ENCODE data around the gene TNRC6B.
"Not testable (repeated sequence)": the region's sequence is repeated elsewhere in the genome, so short reads cannot be mapped to it uniquely, and the experiment has no call there.

The TNRC6B gene

DNA sequence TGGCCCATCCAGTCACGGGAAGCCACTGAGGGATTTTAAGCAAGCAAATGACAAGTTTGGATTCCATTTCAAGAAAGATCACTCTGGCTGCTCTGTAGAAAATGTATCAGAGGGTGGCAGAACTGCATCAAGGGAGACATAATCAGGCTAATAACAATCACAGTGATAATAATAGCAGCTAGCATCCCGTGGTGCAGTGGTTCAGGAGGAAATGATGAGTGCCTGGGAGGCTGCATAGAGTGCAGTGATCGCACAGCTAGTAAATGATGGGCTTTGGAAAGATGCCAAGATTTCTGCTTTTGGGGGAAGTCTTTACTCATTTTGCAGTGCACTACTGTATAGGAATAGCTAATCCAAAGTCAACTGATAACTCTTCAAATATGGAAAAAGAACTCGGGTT is 35.8 kb downstream of the TNRC6B start:
- DNase-seq, result no peak

DNA sequence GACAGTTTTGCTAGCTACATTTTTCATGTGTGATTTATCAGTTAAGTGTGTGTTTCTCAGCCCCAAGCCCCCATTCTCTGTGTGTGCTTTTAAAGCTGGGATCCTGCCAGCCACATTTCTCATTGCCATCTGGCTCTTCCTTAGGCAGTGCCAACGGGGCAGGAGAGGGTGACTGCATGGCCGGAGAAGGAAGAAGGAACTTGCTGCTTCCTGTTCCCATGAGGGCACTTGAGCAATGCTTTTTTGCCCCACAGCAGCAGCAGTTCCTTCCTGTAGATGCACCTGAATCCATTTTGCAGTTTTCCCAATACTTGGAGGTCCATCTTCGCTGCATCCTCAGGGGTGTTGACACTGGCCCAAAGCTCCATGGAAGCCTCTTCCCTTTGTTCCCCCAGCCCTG is 37.5 kb downstream of the TNRC6B start:
- DNase-seq, result peak in 1 of 2 experiments; percentile 21

DNA sequence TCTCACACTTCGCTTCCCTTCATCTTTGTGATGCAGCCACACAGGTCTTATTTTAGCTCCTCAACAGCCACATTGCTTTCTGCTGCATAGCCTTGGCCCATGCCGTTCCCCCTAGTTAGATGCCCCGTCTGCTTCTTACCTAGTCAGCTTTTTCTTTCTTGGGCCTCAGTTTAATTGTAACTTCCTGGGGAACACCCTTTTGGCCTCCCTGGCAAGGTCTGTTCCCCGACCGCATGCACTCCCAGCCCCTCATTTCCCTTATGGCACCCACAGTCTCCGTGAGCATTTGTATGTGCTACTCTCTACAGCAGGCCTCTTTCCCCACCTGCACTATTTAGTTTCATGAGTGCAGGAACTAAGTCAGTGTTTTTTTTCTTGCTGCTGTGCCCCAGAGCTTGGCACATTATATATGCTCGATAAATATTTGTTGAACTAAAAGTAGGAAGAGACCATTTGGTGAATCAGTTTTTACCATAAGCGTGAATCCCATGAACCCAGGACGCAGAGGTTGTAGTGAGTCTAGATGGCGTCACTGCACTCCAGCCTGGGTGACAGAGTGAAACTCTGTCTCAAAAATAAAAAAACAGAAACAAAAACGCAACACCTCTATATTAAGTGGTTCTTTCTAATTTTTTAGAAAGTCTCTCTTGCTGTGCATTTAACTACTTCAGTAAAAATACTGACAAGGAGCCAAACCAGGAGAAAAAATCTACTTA is 38.5 kb downstream of the TNRC6B start:
- no peak for DNase-seq

DNA sequence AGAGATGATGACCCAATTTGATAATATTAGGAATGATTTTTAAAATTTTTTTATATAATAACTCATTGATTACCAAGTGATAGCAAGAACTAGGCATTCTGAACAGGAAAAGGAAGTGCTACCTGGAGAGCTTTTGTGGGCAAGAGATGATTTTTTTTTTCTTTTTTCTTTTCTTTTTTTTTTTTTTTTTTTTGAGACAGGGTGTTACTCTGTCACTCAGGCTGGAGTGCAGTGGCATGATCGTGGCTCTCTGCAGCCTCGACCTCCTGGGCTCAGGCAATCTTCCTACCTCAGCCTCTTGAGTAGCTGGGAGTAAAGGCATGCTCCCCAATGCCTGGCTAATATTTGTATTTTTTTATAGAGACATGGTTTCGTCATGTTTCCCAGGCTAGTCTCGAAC is 40.4 kb downstream of the TNRC6B start:
- DNase-seq, result no peak

DNA sequence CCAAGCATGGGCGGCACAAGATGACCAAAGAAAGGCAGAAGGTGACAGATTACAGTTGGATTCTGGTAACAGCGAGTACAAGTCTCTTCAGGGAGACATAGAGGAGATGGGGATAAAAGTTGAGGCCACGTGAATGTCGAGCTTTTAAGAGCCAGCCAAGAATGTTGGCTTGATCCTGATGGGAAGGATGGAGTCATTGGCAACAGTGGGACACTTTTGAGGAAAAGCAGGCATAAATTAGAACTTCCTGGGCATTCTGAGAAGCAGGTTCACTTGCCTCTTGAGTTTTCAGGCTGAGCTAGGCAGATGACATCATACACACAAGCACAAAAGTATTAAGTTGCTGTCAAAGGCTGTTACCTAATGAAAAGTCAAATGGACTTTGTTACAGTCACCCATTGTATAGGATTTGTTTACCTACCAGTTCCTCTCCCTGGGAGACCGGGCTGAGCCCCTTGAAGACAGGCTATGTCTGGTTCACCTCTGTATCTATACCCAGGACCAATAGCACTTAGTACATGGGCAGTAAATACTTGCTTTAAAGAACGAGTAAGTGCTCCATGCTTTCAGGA is 41.1 kb downstream of the TNRC6B start:
- no peak for DNase-seq

DNA sequence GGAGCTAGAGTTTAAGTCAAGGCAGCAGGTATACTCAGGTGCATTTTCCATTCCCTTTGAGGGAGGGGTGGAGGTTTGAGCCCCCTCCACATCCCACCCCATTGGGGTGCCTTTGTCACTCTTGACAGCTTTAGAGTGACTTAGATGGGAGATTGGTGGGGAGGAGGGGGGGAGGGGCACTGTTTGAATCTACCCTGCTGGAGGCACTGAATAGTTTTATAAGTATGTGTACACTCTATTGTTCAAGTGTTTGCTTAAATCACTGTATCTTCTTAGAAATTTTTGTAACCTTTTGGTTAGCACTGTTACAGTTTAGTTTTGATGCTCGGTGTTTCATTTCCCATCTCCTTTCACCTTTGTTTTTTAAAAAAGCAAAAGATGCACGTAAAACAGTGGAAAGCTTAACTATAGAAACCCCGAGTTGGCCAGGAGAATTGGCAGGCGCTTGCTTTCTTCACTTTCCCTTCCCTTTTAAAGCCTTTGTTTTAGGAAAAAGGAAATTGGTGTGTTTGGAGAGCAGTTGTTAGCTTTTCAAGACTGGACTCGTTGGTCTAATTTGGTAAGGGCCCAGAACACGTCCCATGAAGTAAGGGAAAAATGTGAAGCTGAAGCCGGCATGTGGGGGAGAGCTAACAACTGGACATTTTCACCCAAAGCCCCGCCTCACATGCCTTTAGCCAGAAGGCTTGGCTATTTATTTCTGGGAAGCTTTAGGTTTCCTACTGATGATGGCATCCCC is 42.8 kb downstream of the TNRC6B start:
- no peak for DNase-seq

DNA sequence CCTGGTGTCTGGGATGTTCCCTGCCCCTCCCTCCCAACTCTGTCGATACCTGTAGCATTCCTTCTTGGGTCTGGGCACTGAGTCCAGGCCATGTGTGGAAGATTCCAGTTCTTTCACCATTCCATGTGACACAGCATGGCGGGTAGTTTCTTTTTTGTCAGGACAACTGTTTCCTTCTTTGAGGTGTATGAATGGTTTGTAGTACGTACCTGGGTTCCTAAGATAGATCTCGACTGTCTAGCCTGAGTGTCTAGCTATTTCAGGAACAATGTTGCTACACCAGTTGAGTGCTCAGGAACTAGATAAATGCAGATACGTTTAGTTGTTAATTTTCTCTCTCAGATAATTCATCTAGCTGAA is 43.3 kb downstream of the TNRC6B start:
- no peak for DNase-seq

DNA sequence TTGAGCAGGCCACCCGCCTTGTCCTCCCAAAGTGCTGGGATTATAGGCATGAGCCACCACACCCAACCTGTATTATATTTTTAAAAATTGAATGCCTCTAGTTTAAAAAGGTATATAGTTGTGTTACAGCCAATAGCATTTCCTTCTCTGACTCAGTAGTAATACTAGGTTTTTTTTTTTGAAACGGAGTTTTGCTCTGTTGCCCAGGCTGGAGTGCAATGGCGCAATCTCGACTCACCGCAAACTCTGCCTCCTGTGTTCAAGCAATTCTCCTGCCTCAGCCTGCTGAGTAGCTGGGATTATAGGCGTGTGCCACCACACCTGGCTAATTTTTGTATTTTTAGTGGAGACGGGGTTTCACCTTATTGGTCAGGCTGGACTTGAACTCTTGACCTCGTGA is 45.3 kb downstream of the TNRC6B start:
- DNase-seq, result not testable (repeated sequence)

DNA sequence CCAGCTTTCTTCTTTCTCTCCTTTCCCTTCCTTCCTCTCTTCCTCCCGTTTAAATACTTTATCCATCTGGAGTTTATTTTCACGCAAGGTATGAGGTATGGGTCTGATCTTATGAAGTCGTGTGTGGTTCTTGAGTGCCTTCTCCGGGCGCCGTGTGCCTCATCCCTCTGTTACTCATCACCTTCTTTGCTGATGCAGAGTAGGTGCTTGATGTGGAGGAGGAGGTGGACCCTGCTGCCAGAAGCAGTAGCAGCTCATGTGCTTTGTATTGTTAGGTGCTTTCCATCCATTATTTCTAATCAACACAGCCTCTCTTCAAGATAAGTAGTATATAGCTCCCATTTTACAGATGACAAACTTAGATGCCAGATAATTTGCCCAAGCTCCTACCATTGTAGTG is 47.0 kb downstream of the TNRC6B start:
- DNase-seq, result no peak

DNA sequence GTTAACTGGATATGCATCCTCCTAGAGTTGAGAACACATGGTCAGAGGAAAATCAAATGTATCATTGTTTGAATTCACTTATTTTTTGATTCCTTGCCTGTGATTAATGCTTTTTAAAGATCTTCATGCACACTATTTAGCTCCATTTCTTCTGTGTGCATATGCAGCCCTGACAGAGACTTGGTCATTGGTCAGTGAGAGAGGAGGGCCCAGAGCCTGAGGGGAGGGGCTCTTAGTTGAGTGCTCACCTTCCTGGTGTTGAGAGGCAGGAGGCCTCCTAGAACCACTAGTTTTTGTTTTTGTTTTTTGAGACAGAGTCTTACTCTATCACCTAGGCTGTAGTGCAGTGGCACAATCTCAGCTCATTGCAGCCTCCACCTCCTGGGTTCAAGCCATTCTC is 48.9 kb downstream of the TNRC6B start:
- DNase-seq, result no peak

DNA sequence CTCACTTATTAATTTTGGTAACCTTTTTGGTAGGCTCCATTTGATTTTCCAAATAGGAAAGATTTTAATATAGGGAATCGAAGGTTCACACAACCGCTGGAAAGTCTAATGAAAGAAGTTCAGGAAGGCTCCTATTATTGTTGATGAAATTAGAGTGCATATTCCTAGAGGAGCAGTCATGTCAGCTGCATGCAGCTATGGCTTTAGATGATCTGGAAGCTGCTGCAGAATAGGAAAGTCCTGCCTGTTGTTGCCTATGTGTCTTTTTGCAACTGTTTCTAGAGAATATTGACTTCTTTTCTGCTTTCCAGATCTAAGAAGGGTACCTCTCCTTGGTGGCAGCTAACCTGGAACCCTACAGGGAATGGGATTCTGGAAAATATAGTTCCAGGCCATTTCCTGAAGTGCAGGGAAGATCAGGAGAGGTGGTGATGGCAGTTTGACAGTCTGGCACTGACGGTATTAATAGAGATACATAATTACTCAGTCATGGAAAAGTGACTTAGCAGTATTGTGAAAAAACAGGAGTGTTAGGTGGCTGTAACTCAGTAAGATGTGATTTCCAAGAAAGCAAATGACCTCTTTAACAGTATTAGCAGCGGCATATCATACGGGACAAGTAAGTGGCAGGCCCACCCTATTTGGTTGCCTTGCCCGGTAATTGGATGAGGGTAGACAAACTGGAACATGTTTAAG is 54.0 kb downstream of the TNRC6B start:
- DNase-seq, result no peak

DNA sequence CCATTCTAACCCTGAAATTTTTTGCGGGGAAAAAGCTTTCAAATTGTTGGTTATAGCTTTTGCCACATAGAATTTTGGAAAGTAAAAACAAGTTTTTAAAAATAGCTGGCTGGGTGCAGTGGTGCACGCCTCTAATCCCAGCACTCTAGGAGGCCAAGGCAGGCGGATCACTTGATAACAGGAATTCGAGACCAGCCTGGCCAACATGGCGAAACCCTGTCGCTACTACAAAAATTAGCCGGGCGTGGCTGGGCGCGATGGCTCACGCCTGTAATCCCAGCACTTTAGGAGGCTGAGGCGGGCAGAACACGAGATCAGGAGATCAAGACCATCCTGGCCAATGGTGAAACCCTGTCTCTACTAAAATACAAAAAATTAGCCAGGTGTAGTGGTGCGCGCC is 54.9 kb downstream of the TNRC6B start:
- no peak for DNase-seq

DNA sequence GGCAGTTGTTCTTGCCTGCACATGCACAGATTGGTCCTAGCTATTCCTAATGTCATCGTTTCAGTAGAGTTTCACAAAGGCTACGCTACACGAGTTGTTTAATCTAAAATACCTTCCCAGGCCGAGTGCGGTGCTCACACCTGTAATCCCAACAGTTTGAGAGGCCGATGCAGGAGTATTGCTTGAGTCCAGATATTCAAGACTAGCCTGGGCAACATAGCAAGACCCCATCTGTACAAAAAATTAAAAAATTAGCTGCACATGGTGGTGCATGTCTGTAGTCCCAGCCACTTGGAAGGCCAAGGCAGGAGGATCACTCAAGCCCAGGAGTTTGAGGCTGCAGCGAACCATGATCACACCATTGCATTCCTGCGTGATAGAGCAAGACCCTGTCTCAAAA is 56.2 kb downstream of the TNRC6B start:
- no peak for DNase-seq

DNA sequence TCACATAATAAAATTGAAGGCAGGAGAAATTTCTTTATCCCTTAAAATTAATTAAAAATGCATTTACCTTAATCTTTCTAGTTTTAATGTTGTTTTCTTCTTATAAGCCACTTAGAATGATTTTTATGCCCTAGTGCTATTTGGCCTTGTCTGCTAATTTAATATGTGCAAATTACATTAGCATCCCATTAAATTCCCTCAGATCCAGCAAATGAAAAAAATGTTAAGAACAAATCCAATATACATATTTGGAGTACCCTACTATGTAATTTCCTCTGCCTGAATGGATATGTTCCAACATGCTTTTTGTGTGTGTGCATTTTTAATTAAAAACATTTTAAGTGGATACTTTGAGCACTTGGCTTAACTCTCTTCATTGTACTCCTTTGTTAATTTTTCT is 56.9 kb downstream of the TNRC6B start:
- no peak for DNase-seq

DNA sequence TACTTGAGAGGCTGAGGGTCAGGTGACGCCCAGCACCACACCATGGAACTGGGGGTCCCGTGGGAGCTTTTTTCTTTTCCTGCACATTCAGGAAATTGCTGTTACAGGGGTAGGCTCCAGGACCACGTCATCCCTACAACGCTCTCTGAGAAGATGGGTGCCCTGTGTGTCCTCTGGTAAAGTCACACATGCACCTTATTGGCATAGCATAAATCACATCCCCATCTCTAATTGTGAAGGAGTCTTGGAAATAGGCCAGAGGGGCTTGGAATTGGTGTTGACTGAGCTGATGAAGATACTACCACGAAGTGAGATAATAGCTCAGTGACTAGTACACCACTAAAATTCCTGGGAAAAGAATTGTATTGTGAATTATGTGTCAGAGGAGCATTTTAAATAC is 57.6 kb downstream of the TNRC6B start:
- no peak for DNase-seq

DNA sequence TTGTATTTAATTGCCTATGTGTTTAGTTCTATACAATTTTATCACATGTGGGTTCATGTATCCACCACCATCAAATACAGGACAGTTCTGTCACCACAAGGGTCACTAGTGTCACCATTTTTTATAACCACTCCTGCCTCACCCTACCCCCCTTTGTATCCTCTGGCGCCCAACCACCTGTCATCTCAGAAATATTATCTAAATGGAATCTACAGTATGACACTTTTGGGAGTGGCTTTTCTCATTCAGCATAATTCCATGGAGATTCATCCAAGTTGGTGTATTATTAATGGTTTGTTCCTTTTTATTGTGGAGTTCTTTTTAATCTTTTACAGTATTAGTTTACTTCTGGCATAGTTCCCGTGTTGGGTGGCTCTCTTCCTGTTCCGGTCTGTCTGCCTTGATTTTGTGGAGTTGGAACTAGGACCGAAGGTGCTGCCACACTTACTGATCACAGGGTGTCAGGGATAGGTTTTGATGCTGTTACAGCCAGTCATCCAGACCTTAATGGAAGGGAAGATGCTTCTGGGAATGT is 58.5 kb downstream of the TNRC6B start:
- DNase-seq, result no peak

DNA sequence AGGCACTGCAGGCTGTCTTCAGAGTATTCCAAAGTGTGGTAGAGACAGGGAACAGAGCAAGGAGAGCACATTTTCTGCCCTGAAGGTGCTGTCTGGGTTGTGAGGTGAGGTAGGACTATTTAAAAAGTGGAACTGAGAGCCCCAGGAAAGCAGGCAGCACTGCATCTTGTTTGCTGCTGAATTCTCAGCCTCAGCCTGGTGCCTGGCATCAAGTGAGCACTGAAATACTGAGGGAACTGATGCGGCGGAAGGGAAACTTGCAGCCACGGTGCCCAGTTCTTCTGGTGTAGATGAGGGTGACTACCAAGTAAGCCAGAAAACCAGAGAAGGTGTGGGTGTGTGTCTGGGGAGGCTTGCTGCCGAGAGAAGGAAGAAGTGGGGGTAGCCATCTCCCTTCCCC is 59.5 kb downstream of the TNRC6B start:
- no peak for DNase-seq

DNA sequence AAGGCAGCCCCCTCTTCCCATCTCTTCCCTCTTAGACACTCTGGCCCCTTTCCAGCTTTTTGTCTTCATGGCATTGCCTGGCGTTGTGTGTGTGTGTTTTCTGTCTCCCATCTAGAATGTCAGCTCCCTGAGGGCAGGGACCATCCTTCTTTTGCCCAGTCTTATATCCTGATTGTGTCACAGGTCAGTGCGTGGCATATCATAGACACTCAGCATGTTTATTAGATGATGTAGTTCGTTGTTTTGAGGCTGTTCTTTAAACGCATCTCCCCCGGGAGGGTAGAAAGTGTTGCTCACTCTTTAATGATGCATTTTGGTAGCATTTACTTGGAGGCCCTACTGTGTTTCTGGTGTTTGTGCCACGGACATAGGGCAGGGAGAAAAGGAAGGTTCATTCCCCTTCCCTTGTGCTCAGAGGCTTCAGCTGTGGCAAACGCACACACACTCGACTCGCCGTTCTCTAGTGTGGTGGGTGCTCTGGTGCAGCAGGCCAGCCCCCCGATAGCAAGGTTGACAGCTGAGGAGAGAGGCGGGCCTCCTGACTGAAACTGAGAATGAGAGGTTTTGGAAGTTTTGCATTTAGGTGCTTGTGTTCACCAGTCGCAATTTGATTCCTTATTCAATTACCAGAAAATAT is 60.2 kb downstream of the TNRC6B start:
- DNase-seq, result no peak

DNA sequence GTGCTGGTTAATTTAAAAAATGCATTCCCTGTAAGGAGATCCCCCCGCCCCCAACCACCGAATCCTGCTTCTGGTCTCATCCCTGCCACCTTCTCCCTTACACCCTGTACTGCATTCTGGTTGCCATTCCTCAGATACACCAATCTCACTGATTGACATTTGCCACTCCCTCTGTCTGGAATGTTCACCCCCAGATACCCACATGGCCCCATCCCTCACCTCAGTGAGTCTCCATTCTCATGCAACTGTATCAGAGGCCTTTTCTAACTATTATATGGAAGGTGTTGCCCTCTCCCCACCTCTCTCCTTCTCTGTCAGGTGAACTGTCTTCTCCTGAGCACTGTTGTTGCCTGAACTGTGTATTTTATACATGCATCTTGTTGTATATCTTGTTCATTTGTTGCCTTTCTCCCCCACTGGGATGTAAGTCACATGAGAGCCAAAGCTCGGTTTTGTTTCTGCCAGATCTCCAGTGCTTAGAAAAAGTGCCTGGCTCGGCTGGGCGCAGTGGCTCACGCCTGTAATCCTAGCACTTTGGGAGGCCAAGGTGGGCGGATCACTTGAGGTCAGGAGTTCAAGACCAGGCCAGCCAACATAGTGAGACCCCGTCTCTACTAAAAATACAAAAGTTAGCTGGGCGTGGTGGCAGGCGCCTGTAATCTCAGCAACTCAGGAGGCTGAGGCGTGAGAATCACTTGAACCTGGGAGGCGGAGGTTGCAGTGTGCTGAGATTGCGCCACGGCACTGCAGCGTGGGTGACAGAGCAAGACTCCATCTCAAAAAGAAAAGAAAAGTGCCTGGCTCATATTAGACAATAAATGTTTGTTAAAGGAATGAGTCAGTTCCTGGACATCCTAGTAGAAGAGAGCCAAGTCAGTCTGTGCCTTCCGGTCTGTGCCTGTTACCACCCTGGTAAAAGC is 61.0 kb downstream of the TNRC6B start:
- no peak for DNase-seq

DNA sequence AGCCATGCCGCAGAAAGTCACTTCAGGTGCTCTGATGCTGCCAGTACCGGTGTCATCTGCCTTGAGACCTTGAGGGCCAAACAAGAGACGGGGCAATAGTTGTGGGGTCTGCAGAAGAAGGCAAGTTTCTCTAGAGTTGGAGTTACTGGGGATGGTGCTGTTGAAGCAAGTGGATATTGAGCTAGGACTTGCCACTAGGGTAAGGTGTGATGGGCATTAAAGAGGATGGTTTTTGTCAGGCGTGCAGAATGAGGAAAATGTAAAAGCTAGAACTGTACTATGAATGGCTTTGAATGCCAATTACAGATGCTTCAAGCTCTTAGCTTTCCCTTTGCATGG is 61.6 kb downstream of the TNRC6B start:
- no peak for DNase-seq

DNA sequence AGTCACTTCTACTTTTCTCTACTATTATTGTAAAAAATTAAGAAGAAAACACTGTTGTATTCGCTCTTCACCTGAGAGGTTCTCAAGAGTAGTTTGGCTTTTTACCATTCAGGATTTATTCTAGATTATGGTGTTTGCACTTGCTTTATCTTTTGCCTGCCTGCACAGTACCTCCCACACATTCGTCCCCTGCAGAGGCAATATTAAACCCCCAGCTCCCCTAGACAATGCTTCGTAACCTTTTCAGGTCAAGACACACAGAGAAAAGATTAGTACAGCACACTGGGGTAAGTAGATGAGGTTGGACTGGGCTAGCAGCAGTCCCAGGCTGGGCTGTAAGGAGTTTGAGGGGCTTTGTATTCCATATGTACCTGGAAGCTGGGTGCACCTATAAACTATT is 62.4 kb downstream of the TNRC6B start:
- DNase-seq, result no peak

DNA sequence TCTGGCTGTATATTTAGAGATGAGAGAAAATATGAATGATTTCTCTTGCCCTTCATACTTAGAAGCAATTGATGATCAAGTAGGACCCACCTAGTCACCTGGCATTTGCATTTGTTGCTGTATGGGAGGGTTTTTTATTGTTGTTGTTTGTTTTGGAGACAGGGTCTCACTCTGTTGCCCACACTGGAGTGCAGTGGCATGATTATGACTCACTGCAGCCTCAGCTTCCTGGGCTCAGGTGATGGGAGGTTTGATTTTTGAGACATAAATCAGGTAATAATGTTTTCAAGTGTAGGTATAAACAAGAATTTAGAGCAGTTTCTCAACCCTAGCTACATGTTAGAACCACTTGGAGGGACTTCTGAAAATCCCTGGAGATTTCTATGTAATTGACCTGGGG is 63.0 kb downstream of the TNRC6B start:
- DNase-seq, result no peak

Data from NCI-H524 (cell line).